Breast epithelium (tissue), 3 donors: ENCODE data around the gene ADAMTSL3.

ENCODE experiments used
- CTCF ChIP-seq, 3 donors: fragments of 450-650 bp; IDR thresholded peaks; one replicate each; pipeline ENCODE4 v1.5.1; 2016 to 2017; ENCODE audit warnings: antibody characterized with exemption in 3 of 3, mild to moderate bottlenecking in 3 of 3, moderate library complexity in 3 of 3
- POLR2AphosphoS5 ChIP-seq, 3 donors: sonication (generic); formaldehyde crosslinking; IDR thresholded peaks; one replicate each; pipeline ENCODE4 v1.6.1; 2017; ENCODE audit warnings: antibody characterized with exemption in 3 of 3

GRCh38 chr15:83905556-83906273, 251.8 kb downstream of the ADAMTSL3 start:
- no peak for TF ChIP-seq CTCF (IDR thresholded peaks at IDR 0.05)
- TF ChIP-seq POLR2AphosphoS5 (IDR thresholded peaks at IDR 0.05) = no peak
